Ascending aorta (tissue), 2 donors: ENCODE results near the gene EPHB2. TPM values are rescaled to one million over a fixed set of nuclear protein-coding genes. Genes with fewer than 3 reads are reported as not detected.
A peak's percentile ranks its signal among the peaks of the same experiment; 100 is the strongest.

Experiments used
- DNase-seq, 2 donors: peaks; one replicate each; pipeline ENCODE4 v3.0.0-alpha.2; 2019; ENCODE audit warnings: low spot score in 2 of 2
- H3K27ac ChIP-seq, 2 donors: fragments of 200-600 bp; sonication (generic); one replicate each; pipeline ENCODE4 v1.5.1; 2016 to 2017; ENCODE audit warnings: mild to moderate bottlenecking in 1 of 2
- H3K27me3 ChIP-seq: fragments of 200-600 bp; sonication (generic); one replicate; pipeline ENCODE4 v1.5.1; 2017
- H3K36me3 ChIP-seq, 2 donors: fragments of 200-600 bp; sonication (generic); one replicate each; pipeline ENCODE4 v1.5.1; 2016
- H3K4me1 ChIP-seq, 2 donors: fragments of 200-600 bp; sonication (generic); one replicate each; pipeline ENCODE4 v1.5.1; 2016 to 2017; ENCODE audit warnings: mild to moderate bottlenecking in 1 of 2
- H3K4me3 ChIP-seq, 2 donors: fragments of 200-600 bp; sonication (generic); one replicate each; pipeline ENCODE4 v1.5.1; 2016 to 2017; ENCODE audit warnings: mild to moderate bottlenecking in 1 of 2
- H3K9me3 ChIP-seq, 2 donors: fragments of 200-600 bp; sonication (generic); one replicate each; pipeline ENCODE4 v1.5.1; 2016
- intact Hi-C: fragments of 100-400 bp; cut with DNase I; formaldehyde crosslinking; loops from one replicate; pipeline ENCODE4 v1.15.1; 2023
- total RNA-seq: library from RNA; depleted of rRNA; stranded (reverse); fragments of >200 nt; gene quantifications from one replicate; pipeline ENCODE4 v1.1.0, GENCODE V29; 2016
- TF ChIP-seq, protein P1 (sequence below), 3 experiments: fragments of 200-600 bp in 2 of 3; fragments of 450-650 bp in 1 of 3; sonication (generic) in 2 of 3; IDR thresholded peaks; one replicate each; pipeline ENCODE4 v1.5.1; 2016 to 2019; ENCODE audit warnings: antibody characterized with exemption in 3 of 3, mild to moderate bottlenecking in 1 of 3, moderate library complexity in 1 of 3

EPHB2 gene
- total RNA-seq, 1 donor from 2014 or later = 3.2 TPM

DNA sequence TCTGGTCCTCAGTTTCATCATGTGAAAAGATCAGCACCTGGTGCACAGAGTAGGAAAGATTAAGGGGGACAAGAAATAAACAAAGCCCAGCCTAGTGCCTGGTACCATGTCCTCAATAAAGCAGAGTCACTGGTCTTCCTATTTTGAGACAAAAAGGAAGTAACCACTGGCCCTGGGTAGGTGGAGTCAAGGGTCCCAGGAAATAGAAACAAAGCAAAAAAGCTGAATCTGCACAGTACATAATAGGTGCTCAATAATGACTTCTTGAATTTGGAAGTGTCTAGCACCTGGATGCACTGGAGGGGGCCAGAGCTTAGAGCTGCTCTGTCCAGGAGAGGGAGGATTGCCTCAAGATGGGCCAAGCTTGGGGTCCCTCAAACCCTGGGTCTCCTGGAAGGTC lies 1.9 kb upstream of the EPHB2 start:
- TF ChIP-seq, protein P1, sequence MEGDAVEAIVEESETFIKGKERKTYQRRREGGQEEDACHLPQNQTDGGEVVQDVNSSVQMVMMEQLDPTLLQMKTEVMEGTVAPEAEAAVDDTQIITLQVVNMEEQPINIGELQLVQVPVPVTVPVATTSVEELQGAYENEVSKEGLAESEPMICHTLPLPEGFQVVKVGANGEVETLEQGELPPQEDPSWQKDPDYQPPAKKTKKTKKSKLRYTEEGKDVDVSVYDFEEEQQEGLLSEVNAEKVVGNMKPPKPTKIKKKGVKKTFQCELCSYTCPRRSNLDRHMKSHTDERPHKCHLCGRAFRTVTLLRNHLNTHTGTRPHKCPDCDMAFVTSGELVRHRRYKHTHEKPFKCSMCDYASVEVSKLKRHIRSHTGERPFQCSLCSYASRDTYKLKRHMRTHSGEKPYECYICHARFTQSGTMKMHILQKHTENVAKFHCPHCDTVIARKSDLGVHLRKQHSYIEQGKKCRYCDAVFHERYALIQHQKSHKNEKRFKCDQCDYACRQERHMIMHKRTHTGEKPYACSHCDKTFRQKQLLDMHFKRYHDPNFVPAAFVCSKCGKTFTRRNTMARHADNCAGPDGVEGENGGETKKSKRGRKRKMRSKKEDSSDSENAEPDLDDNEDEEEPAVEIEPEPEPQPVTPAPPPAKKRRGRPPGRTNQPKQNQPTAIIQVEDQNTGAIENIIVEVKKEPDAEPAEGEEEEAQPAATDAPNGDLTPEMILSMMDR (IDR thresholded peaks at IDR 0.05) = no peak
- no peak for DNase-seq
- Histone ChIP-seq H3K27ac (no peak overlapping the region), H3K4me3 (no peak overlapping the region), H3K27me3 (no peaks in the 10 kb centered on the region), H3K36me3 (no peaks in the 10 kb centered on the region), H3K9me3 (no peaks in the 10 kb centered on the region), H3K4me1 (peaks cover 0 to 15% of the 10 kb centered on the region in 2 donors)
- intact Hi-C loops = no loop called here

DNA sequence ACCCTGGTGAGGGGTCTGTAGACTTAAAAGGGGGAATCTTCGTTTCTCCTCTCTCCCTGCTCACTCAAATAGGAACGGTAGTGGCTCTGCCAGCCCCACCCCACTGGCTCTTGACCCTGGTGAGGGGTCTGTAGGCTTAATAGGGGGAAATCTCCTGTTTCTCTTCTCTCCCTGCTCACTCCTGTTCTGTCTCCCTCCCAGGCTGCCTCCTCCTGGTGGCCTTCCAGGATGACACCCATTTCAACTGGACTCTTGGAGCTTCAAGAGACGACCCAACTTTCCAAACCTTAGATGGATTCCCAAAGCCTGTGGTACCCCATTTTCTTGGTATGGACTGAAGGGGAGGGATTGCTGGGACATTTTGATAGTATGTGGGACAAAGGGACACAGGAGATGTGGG lies 1.4 kb upstream of the EPHB2 start:
- Histone ChIP-seq H3K36me3 (no peaks in the 10 kb centered on the region), H3K4me3 (no peak overlapping the region), H3K9me3 (no peaks in the 10 kb centered on the region), H3K27me3 (no peaks in the 10 kb centered on the region), H3K4me1 (peaks cover 0 to 15% of the 10 kb centered on the region in 2 donors), H3K27ac (no peak overlapping the region)
- intact Hi-C loops = no loop called here
- TF ChIP-seq, protein P1 (IDR thresholded peaks at IDR 0.05) = no peak
- DNase-seq = no peak

DNA sequence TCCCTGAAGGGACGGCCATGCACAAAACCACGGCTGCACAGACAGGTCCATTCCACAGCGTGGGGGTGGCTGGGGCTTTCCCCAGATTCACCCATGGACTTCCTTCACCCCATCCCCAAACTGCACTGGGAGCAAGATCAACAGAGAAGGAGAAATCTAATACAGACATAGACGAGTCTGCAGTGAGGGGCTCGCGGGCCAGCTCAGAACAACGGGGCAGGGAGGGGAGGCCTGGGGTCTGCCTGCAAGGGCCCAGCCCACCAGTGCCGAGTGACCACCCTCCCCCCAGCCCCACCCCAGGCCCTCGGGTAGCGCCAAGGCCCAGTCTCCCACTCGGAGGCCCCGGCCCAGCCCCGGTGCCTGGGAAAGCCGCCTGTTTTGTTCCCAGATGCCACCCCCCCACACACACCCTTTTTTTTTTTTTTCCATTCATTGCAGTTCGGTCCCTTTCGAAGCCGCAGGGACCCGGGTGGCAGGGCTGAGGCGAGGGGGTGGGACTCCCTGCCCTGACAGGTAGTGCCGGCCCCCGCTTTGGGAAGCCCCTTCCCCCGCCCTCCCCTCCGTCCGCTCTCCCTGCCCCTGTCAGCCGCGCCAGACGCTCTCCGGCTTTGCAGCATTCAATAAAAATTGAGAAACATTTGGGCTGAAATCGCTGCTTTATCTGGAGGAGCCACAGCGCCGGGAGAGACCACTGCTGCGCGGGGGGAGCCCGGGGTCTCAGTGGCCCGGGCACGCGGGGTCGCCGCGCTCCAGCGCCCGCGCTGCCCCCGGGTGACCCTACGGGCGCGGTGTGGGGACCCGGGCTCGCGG lies 543 bp upstream of the EPHB2 start:
- no peak for DNase-seq
- Histone ChIP-seq H3K9me3 (no peaks in the 10 kb centered on the region), H3K27ac (no peak overlapping the region), H3K4me3 (peak overlapping the region; percentile 45 to 65), H3K4me1 (peaks cover 0 to 15% of the 10 kb centered on the region in 2 donors), H3K36me3 (no peaks in the 10 kb centered on the region), H3K27me3 (no peaks in the 10 kb centered on the region)
- intact Hi-C loops = no loop called here
- TF ChIP-seq, protein P1 (IDR thresholded peaks at IDR 0.05) = no peak

DNA sequence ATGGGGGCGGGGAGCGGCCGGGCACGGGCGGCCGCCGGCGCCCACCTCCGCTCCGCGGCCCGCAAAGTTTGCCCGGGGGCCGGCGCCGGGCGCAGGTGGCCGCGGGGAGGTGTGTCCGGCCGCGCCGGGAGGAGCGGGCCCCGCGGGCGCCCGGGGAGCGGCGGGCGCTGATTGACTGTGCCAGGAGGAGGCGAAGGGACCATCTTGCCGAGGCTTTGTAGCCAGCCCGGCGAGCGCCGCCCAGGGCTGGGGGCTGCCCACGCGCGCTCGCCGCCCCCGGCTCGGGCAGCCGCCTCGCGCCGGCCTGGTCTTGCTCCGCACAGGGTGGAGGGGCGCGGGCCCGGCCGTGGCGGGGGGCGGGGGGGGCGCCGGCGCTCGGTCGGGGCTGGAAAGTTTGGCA lies 432 bp downstream of the EPHB2 start:
- TF ChIP-seq, protein P1 (IDR thresholded peaks at IDR 0.05) = no peak
- DNase-seq = no peak
- no peaks in the 10 kb centered on the region for H3K36me3 ChIP-seq
- intact Hi-C loops = no loop called here
- H3K27me3 ChIP-seq = no peaks in the 10 kb centered on the region
- H3K4me1 ChIP-seq = peaks cover 0 to 15% of the 10 kb centered on the region in 2 donors
- no peak overlapping the region for H3K27ac ChIP-seq
- H3K9me3 ChIP-seq = no peaks in the 10 kb centered on the region
- H3K4me3 ChIP-seq = peak overlapping the region; percentile 55 to 65

DNA sequence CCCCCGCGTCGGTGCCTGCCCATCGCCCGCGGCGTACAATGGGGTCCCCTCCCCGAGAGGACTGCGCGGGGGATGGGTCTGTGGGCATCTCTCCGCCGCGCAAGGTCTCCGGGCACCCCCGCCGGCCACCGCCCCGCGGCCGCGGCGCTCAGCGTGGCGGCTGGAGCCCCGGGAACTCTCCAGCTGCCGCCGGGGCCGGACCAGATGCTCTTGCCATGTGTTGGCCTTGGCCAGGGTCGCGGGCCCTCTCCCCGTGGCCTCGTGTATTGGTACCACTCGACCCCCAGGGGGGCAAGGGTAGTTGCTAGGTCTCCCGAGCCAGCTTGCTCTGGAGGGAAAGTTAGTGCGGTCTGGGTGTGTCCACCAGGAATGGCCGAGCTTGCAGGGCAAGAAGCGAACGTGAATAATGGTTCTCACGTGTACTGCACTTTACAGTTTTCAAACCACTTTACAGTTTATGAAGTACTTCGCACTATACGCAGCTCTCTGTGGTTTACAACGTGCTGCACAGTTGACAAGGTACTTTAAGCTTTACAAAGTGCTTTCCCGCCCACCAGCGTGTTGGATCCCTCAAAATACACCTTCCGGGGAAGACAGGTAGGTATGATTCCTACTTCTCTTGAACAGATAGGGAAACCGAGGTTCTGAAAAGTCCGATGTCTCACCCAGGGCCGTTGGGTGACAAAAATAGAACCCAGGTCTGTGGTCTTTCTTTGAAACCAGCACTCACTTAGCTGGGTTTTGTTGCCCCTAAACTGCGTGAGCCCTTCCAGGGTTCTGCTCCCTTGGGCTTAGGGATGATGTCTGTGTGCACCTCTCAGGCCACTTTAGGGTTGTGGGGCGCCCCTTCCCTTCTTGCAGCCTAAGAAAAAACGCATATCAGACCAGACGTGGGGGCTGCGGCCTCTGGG lies 1.2 kb downstream of the EPHB2 start:
- H3K36me3 ChIP-seq = no peaks in the 10 kb centered on the region
- TF ChIP-seq, protein P1 (IDR thresholded peaks at IDR 0.05) = no peak
- H3K27me3 ChIP-seq = no peaks in the 10 kb centered on the region
- intact Hi-C loops = no loop called here
- no peak for DNase-seq
- peaks cover 0 to 15% of the 10 kb centered on the region in 2 donors for H3K4me1 ChIP-seq
- H3K9me3 ChIP-seq = no peaks in the 10 kb centered on the region
- peak overlapping the region; percentile 55 to 65 for H3K4me3 ChIP-seq
- H3K27ac ChIP-seq = no peak overlapping the region
